ENCODE data around the gene ITGA5.
A peak's percentile ranks its signal among the peaks of the same experiment; 100 is the strongest.

The ITGA5 gene

DNA sequence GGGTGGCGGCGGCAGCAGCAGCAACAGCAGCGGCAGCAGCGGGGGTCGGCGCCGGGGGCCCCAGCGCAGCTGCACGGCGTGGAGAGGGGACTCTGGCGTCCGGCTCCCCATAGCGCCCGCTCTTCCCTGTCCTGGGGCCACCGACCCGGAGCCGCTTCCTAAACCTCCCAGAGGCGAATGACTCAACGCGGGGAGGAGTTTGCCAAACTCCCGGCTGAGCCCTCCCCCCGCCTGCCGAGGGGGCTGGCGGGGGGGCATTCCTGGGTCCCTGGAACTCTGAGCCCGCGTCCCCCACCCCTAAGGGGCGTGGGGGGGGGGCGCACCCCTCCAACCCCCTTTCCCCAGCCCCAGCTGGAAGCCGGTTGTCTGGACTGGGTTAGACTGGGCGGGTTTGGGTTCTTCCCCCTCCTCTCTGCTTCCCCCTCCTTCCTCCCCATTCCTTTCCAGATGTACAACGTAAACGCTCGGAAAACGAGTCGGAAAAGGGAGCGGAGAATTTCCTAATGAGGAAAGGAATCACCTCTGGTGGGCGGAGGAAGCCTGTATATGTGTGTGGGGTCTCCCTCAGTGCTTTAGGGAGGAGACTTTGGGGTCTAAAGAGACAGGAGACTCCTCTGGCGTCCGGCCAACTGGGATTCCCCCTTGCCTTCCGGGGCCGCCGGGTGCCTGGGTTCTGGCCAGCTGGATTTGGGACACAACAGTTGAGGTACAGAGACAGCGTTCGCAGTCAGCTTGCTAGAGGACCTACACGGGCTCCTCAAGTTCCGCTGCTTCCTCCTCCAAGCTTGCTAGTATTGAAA is at the start of gene ITGA5:
TSS of gene ITGA5 (minus strand) at position 179 of the 800 bp plus-strand sequence. CDS start at position 111, 68 bp downstream.
- DNase-seq (ENCODE audit: insufficient read length, low spot score) (no peak), FAIRE-seq (no peak)

DNA sequence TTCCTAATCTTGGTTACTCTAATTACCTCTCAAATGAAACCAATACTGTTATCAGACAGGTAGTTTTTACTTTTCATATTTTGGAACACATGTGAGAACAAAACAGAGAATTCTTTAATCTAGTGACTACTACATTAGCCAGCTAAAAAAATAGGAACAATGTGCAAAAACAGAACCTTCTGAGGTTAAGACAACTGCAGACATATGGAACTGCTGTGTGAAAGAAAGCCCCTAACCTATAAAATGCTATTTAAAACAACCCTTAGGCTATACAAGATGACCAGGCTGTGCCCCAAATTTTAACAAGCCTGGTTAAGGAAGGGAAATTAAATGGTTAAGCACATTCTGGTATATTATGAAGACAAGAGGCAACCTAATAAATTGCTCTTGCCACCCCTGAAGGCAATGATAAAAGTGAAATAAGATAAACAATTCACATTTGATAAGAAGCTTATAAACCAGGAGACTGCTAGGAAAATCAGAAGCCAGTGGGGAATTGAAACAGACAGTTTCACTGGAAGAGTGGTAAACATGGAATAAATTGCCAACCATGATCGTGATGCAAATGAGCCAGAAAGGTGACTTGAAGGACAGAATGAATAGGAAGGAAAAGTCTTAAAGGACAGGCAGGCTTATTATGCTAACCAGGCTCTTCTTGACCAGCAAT is 46.9 kb upstream of the ITGA5 start:
- DNase-seq (ENCODE audit: insufficient read length, low spot score) = no peak
- FAIRE-seq = no peak

DNA sequence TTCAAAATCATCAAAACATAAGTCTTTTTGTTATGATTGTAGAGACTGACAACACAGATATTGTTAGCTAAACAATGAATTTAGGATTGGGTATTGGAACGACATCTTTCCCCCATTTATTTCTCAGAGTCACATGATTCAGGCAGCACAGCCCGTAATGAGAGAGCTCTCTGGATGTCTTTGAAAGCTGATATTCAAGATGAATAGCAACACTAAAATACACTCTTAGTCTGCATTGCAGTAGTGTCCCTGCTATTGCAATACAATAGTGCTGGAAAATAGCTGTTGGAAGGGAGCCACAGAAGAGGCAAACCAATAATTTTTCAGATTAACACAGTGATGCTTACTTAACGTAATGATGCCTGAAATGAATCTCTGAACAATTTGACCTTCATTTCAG is 44.4 kb upstream of the ITGA5 start:
- FAIRE-seq (no peak), DNase-seq (ENCODE audit: insufficient read length, low spot score) (no peak)

DNA sequence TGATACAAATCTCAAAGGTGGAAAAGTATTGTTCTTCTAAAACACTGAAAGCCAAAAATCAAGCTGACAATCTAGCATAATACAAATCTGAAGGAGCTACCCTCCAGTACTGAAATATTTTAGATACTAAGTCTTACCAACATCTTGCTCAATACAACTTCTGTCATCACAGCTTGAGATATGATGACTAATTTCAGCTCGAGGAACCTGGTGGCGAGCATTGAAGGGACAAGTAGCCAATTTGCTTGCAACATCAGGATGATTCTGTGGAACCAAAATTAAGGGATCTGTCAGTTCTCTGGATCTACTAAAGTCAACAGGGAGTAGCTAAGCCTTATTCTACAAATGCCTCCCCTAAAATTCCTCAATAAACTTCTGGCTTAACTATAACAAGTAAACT is 44.0 kb upstream of the ITGA5 start:
- FAIRE-seq (no peak), DNase-seq (ENCODE audit: insufficient read length, low spot score) (no peak)

DNA sequence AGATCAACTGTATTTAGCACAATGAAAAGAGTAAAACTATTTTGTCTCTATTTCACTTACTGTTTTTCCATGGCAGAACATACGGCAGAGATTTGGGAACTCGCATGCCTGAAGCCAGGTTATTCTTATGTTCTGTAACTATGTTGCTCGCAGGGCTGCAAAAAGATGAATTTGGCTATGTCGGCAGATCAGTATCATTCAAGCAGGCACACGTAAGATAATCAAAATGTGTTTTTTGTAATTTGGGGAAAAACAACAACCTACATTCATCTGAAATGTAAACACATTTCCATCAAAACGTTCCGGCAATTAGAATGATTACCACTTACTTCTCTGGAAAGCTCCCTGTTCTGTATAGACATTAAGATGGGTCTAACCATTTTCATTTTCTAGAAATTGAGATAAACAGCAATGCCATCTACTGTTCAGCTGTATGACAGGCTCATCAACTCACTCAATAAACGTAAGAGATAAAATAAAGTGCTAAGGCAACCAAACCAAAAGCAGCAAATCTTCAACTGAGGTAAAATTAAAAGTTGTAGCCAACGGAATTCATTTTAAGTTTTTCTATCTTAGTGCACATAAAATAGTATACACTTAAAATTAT is 41.4 kb upstream of the ITGA5 start:
- no peak for DNase-seq (ENCODE audit: insufficient read length, low spot score)
- peak; percentile 53 for FAIRE-seq

DNA sequence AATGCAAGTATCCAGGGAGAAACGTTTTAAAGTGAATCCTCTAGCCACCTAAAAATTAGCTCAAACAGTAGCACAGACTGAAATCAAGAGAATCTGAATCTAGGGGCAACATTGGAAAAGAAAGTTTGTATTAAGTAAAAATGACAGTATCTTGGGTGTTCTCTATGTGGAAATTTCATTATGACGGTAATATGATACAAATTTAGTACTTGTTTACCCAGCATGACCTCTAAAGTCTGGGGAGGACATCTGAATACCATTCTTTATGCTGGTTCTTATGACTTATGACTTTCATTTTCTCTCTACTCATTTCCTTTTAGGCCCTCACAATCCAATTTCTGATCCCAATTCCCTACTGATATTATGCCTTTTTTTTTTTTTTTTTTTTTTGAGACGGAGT is 40.3 kb upstream of the ITGA5 start:
- FAIRE-seq = no peak
- DNase-seq (ENCODE audit: insufficient read length, low spot score) = no peak

DNA sequence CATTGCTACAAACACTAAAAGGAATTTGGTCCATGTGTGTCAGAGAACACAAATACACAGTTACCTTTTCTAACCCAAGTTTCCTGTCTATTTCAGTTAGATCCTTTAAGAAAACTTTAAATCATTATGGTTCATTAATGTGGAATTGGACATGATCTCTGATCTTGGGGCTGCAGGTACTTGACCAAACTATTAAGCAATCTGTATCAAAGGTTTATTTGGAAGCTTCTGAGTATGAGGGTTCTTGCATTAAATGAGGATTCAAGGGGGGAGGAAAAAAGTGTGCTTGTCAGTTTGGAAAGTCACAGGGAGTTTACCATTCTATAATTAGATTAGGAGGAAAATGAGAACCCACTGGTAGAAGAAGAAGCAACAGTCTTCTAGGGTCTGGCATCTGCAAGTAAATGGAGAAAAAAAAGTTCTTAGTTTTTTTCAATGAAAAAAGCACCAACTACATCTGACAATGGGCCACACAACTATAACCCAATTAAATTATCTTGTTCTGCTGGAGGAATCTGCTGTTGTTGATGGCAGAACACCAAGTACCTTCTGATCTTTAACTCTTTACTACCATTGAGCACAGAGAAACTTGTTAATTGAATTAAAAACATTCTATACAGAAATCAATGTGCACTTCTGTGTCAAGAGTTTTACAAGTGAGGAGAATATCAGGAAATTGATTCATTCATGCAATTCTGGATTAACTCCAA is 36.8 kb upstream of the ITGA5 start:
- FAIRE-seq (no peak), DNase-seq (ENCODE audit: insufficient read length, low spot score) (no peak)

DNA sequence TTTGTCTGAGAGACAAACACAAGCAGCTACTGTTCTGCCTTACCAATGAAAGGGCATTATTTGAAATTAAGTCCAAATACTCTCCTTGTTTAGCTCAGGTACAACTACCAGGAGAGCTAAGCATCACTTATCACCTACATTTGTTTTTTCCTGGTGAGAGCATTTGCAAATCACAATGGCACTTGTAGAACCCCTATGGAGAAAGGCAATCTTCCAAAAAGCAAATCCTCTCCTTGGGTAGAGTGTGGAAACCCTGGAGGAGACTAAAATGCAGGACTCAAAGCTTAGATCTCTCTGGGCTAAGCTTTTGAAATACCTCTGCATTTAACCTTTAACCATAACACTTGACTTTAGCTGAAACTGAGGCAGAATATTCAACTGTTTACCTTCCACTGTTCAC is 33.6 kb upstream of the ITGA5 start:
- DNase-seq (ENCODE audit: insufficient read length, low spot score) = no peak
- no peak for FAIRE-seq

DNA sequence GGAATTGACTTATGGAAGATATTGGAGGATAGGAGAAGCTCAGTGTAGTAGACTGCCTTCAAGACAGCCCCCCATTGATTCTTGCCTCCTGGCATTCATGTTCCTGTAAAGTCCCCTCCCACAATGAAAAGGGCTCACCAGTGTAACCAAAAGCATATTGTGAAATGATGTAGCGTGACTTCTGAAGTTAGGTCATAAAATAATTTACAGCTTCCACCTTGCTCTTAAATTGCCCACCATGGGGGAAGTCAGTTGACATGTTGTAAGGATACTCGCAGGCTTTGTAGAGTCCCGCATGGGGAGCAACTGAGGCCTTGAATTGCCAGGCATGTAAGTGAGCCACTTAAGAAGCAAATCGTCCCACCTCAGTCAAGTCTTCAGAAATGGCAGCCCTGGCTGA is 29.3 kb upstream of the ITGA5 start:
- FAIRE-seq (no peak), DNase-seq (ENCODE audit: insufficient read length, low spot score) (no peak)

DNA sequence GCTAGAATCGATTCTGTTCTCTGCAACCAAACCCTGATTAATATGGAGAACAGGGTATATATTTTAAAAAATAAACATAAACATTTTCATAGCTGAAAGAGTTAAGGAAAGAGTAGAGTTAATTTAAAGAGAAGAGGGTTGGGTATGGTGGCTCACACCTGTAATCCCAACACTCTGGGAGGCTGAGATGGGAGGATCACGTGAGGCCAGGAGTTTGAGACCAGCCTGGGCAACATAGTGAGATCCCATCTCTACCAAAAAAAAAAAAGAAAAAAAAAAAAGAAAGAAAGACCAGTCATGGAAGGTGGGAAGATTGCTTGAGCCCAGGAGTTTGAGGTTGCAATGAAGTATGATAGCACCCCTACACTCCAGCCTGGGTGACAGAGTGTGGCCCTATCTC is 28.9 kb upstream of the ITGA5 start:
- no peak for DNase-seq (ENCODE audit: insufficient read length, low spot score)
- no peak for FAIRE-seq

DNA sequence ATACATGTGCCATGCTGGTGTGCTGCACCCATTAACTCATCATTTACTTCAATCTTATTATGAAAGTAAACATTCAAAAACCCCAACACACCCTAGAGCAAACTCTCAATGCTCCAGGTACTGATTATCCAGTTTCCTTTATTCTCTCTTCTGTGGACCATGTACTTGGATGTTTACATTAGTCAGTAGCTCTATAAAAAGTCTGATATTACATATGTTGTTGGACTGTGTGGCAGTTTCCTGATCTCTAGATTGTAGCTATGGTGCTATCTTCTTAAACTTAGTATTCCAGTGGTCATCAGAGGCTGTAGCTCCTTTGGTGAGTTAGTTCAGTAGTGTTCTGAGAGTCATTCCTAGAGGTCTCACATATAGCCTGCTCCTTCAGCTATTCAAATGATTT is 25.1 kb upstream of the ITGA5 start:
- no peak for FAIRE-seq
- no peak for DNase-seq (ENCODE audit: insufficient read length, low spot score)

DNA sequence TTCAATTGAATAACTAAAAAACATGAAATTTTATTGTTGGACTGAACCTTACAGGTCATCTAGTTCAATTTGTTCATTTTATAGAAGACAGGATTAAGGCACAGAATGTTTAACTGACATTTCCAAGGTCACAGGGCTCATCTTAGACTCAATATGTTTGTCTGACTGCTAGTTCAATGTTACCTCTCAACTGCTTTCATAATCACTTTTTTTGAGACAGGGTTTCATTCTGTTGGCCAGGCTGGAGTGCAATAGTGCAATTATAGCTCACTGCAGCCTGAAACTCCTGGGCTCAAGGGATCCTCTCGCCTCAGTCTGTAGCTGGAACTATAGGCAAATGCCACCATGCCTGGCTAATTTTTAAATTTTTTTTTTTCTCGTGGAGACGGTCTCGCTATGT is 24.4 kb upstream of the ITGA5 start:
- FAIRE-seq (no peak), DNase-seq (ENCODE audit: insufficient read length, low spot score) (no peak)

DNA sequence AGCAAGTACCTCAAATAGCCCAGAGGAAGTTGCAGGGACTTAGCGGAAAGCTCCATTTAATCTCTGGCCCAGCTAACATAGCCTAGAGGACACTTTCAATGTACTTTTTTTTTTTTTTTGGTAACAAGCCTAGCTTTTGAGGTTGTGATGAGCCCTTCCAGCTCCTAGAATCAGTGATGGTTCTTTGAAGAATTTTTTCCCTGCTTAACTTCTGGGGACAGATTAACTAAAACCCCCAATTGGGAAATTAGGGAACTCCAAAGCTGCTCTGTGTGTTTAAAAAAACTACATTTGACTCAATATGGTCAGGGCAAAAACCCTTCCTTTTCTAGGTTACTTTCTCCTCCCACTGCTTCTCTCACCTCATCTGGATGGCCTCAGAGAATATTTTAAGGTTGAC is 23.9 kb upstream of the ITGA5 start:
- DNase-seq (ENCODE audit: insufficient read length, low spot score) (no peak), FAIRE-seq (no peak)

DNA sequence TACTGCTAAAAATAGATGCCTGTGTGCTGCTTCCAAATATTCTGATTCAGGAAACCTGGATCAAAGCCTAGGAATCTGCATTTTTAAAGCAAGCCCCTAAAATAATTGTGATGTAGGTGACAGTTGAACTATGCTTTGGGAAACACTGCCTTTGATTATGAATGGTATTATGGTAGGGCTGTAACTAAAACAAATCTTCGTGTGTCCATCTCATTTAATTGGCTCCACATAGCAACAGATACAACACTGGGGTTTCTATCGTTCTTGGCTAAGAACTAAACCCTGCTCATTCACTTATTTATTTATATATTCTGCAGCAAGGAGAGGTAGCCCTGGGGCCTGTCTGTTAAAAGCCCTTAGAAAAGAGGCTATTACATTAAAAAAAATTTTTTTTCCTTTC is 23.0 kb upstream of the ITGA5 start:
- FAIRE-seq = no peak
- DNase-seq (ENCODE audit: insufficient read length, low spot score) = no peak

DNA sequence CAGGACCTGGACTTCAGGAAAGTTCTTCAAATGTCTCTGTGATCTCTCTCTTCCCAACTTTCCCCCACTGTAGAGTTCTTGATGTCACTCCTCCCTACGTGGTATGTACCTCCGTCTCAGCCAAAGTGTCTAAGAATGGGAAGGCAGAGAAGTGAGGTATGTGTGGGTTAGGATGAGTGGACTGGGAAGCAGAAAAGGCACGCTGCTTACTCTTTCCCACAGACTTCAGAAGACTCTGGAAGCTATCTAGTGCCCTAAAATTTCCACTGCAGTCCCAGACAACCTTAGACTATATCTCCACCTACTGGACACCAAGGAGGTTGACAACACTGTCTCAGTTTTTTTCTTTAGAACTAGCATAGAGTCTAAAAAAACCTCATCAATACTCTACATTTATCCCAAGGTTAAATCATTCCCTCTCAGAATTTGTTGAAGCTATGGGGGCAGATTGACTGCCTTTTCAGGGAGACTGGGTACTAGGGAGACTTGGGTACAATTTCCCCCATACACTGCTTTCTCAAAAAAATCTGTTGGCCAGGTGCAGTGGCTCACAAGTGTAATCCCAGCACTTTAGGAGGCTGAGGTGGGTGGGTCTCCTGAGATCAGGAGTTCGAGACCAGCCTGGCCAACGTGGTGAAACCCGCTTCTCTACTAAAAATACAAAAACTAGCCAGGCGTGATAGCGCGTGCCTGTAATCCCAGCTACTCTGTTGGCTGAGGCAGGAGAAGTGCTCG is 20.6 kb upstream of the ITGA5 start:
- peak; percentile 26 for FAIRE-seq
- peak; percentile 40 for DNase-seq (ENCODE audit: insufficient read length, low spot score)

DNA sequence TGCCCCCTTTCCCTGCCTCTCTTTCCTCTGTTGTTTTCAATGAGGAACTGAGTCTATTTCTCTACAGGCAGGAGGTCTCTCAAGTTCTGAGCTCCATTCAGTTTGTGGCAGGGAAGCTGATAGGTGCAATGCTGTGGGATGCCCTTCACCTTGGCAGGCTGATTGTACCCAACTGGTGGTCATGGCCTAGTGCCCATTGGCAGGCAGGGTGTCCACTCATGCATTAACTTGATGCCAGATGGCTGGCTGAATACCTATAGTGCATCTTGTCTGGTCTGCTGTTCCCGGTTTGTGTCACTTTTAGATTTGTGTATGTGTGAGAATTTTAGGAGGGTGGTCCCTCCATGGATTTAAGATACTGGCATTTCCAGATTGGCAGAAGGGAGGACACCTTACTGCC is 20.0 kb upstream of the ITGA5 start:
- no peak for FAIRE-seq
- DNase-seq (ENCODE audit: insufficient read length, low spot score) = no peak

DNA sequence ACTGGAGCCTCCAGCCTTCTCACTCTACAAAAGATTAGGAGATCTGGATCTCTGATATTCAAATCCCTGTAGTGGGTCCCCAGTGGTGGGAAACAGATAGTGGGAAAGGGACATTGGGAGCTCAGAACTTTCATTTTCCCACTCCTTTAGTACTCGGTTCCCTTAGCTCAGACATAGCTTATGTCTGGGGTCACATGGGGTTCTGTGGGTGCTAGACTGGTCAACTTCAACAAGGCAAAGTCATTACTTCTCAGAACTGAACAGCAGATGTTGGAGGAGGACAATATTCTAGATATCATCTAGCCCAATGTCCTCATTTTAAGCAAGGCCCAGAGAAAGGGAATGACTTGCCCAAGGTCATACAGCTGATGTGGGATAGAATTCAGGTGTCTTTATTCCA is 19.5 kb upstream of the ITGA5 start:
- no peak for FAIRE-seq
- DNase-seq (ENCODE audit: insufficient read length, low spot score) = no peak

DNA sequence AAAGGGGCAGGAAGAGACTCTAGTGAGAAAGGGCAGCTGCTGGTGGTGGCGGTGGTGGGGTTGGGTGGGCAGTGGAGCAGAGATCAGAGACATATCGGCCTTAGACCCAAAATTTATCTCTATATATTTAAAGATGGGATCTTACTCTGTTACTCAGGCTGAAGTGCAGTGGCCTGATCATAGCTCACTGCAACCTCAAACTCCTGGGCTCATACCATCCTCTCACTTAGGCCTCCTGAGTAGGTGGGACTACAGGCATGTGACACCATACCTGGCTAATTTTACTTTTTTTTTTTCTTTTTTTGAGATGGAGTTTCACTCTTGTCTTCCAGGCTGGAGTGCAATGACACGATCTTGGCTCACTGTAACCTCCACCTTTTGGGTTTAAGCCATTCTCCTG is 18.6 kb upstream of the ITGA5 start:
- DNase-seq (ENCODE audit: insufficient read length, low spot score) (no peak), FAIRE-seq (no peak)

DNA sequence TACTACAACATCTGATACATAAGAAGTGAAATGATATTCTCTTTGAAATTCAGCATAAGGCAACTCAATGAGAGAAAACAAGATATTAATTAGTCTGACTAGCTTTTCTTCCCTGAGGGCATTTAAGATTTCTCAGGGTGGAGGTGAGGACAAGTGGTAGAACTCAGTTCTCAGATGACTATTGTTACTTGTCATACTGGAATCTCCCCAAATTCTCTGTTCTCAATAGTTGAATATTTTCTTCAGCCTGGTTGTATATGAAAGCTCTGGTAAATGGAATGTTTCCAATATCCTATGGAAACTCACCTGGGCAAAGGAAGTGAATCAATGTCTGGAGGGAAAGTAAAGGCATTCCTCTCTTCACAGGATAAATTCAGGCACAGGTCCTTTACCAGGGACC is 18.2 kb upstream of the ITGA5 start:
- no peak for DNase-seq (ENCODE audit: insufficient read length, low spot score)
- FAIRE-seq = no peak

DNA sequence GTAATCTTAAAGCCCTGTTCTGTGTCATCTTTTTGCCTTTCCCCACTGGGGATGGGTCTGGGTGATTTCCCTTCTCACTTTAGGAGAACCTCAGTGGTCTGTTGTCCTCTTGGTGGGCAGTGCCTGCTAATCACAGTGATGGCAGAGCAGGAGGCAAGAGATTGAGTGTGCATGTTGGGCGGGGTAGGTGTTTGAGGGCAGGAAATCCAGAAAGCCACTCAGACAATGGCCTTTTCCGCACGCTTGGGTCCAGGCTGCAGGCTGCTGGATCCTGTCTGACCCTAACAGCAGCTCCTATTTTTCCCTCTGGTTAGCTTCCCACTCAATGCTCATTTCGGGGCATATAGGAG is 13.7 kb upstream of the ITGA5 start:
- no peak for FAIRE-seq
- no peak for DNase-seq (ENCODE audit: insufficient read length, low spot score)
